Choroid plexus epithelial cell (primary cell): ENCODE data around the gene POLR2H.

Source experiments
- DNase-seq: peaks from one replicate; pipeline ENCODE4 v3.0.0-alpha.2; 2010; ENCODE audit warnings: low read depth
- H3K4me3 ChIP-seq: 2 replicates; pipeline ENCODE4 v1.5.1; 2011; ENCODE audit warnings: low read depth, mild to moderate bottlenecking, control low read depth, low read length, moderate library complexity
- CTCF ChIP-seq: conservative IDR thresholded peaks from 2 replicates; pipeline ENCODE4 v1.5.1; 2011; ENCODE audit warnings: low read depth, mild to moderate bottlenecking, control low read depth, inconsistent platforms, low read length, moderate library complexity

POLR2H gene

DNA sequence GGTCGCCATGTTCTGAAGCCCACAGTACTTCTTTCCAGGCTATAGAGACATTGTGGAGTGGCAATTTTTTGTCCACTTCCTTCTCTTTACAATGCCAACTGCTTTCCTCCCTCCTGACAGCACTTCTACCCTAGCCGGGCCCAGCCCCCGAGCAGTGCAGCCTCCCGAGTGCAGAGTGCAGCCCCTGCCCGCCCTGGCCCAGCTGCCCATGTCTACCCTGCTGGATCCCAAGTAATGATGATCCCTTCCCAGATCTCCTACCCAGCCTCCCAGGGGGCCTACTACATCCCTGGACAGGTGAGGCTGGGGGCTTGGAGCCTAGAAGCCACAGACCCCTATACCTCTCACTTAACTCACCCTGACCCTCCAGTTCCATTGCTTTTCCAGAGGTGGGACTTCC is 44.3 kb upstream of the POLR2H start:
- DNase-seq: no peak
- TF ChIP-seq CTCF: no peak
- peak overlapping the region; percentile 89 for H3K4me3 ChIP-seq

- TF ChIP-seq CTCF: no peak
- no peak overlapping the region for H3K4me3 ChIP-seq
- DNase-seq: peak; percentile 97
These were observed 41.4 kb upstream of the POLR2H start for GRCh38 chr3:184320104-184320445.

DNA sequence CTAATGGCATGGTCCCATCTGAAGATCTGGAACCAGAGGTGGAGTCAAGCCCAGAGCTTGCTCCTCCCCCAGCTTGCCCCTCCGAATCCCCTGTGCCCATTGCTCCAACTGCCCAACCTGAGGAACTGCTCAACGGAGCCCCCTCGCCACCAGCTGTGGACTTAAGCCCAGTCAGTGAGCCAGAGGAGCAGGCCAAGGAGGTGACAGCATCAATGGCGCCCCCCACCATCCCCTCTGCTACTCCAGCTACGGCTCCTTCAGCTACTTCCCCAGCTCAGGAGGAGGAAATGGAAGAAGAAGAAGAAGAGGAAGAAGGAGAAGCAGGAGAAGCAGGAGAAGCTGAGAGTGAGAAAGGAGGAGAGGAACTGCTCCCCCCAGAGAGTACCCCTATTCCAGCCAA is 39.8 kb upstream of the POLR2H start:
- no peak for TF ChIP-seq CTCF
- H3K4me3 ChIP-seq: no peak overlapping the region
- DNase-seq: no peak

GRCh38 chr3:184322731-184323487 is 38.6 kb upstream of the POLR2H start:
- no peak for TF ChIP-seq CTCF
- no peak overlapping the region for H3K4me3 ChIP-seq
- DNase-seq: no peak

- no peak for DNase-seq
- no peak overlapping the region for H3K4me3 ChIP-seq
- no peak for TF ChIP-seq CTCF
These were observed 37.8 kb upstream of the POLR2H start for GRCh38 chr3:184323696-184324095.

- TF ChIP-seq CTCF: no peak
- DNase-seq: no peak
- no peak overlapping the region for H3K4me3 ChIP-seq
These were observed 36.2 kb upstream of the POLR2H start for GRCh38 chr3:184325269-184325668.

GRCh38 chr3:184325715-184326369 is 35.7 kb upstream of the POLR2H start:
- no peak for TF ChIP-seq CTCF
- no peak for DNase-seq
- H3K4me3 ChIP-seq: no peak overlapping the region
